Breast epithelium (tissue), 4 donors: ENCODE results near the gene ADRA1B. TPM values are rescaled to one million over a fixed set of nuclear protein-coding genes. Genes with fewer than 3 reads are reported as not detected.

Source experiments
- DNase-seq, 2 donors: peaks; one replicate each; pipeline ENCODE4 v3.0.0-alpha.2; 2019; ENCODE audit warnings: low spot score in 2 of 2
- H3K27ac ChIP-seq, 2 donors: fragments of 200-600 bp; sonication (generic) in 1 of 2; one replicate each; pipeline ENCODE4 v1.5.1; 2016 to 2019; ENCODE audit warnings: mild to moderate bottlenecking in 1 of 2
- H3K27me3 ChIP-seq, 2 donors: fragments of 200-600 bp; sonication (generic) in 1 of 2; one replicate each; pipeline versions ENCODE4 v1.5.1 to v1.6.0; 2017 to 2019; ENCODE audit warnings: control low read depth in 1 of 2, mild to moderate bottlenecking in 1 of 2
- H3K36me3 ChIP-seq: fragments of 200-600 bp; one replicate; pipeline ENCODE4 v1.5.1; 2019
- H3K4me1 ChIP-seq, 2 donors: fragments of 200-600 bp; sonication (generic); one replicate each; pipeline ENCODE4 v1.5.1; 2016 to 2019; ENCODE audit warnings: control low read depth in 1 of 2
- H3K4me3 ChIP-seq, 3 donors: fragments of 200-600 bp; sonication (generic); 1 replicate in 2 of 3; 2 replicates in 1 of 3; pipeline ENCODE4 v1.5.1; 2016 to 2019; ENCODE audit warnings: mild to moderate bottlenecking in 3 of 3, moderate library complexity in 2 of 3
- H3K9me3 ChIP-seq, 2 donors: fragments of 200-600 bp; sonication (generic) in 1 of 2; one replicate each; pipeline ENCODE4 v1.5.1; 2016 to 2019; ENCODE audit warnings: control low read depth in 1 of 2
- CTCF ChIP-seq, 3 donors: fragments of 450-650 bp; IDR thresholded peaks; one replicate each; pipeline ENCODE4 v1.5.1; 2016 to 2017; ENCODE audit warnings: antibody characterized with exemption in 3 of 3, mild to moderate bottlenecking in 3 of 3, moderate library complexity in 3 of 3
- POLR2A ChIP-seq: fragments of 450-650 bp; IDR thresholded peaks from one replicate; pipeline ENCODE4 v1.6.1; 2016; ENCODE audit warnings: antibody characterized with exemption, mild to moderate bottlenecking, moderate library complexity
- POLR2AphosphoS5 ChIP-seq, 3 donors: sonication (generic); formaldehyde crosslinking; IDR thresholded peaks; one replicate each; pipeline ENCODE4 v1.6.1; 2017; ENCODE audit warnings: antibody characterized with exemption in 3 of 3
- intact Hi-C: fragments of 100-400 bp; cut with DNase I; formaldehyde crosslinking; loops from one replicate; pipeline ENCODE4 v1.15.1; 2023; ENCODE audit warnings: low total_unique reads
- total RNA-seq, 3 donors: library from RNA; depleted of rRNA; stranded (reverse); fragments of >200 nt; gene quantifications; one replicate each; pipeline ENCODE4 v1.1.0, GENCODE V29; 2016

Gene ADRA1B
- total RNA-seq, 3 donors from 2014 or later = 0.33 to 2.9 (median 0.88) TPM

- Histone ChIP-seq H3K27ac (no peak overlapping the region), H3K27me3 (peaks cover 0 to 41% of the 10 kb centered on the region in 2 donors), H3K4me3 (no peak overlapping the region), H3K36me3 (no peaks in the 10 kb centered on the region), H3K9me3 (no peaks in the 10 kb centered on the region), H3K4me1 (no peaks in the 10 kb centered on the region)
- intact Hi-C loops = no loop called here
- TF ChIP-seq POLR2A (no peak), POLR2AphosphoS5 (IDR thresholded peaks at IDR 0.05) (no peak), CTCF (IDR thresholded peaks at IDR 0.05) (no peak)
- no peak for DNase-seq
Observed at GRCh38 chr5:159969966-159970365, 53.7 kb downstream of the ADRA1B start.

- Histone ChIP-seq H3K4me3 (no peak overlapping the region), H3K27me3 (peaks cover 0 to 35% of the 10 kb centered on the region in 2 donors), H3K36me3 (no peaks in the 10 kb centered on the region), H3K9me3 (no peaks in the 10 kb centered on the region), H3K4me1 (no peaks in the 10 kb centered on the region), H3K27ac (no peak overlapping the region)
- DNase-seq = no peak
- intact Hi-C loops = no loop called here
- TF ChIP-seq POLR2AphosphoS5 (IDR thresholded peaks at IDR 0.05) (no peak), POLR2A (no peak), CTCF (IDR thresholded peaks at IDR 0.05) (no peak)
Observed at GRCh38 chr5:159971038-159971437, 54.8 kb downstream of the ADRA1B start.

- Histone ChIP-seq H3K36me3 (no peaks in the 10 kb centered on the region), H3K4me3 (peak overlapping the region in 1 of 3 donors; percentile 64), H3K4me1 (no peaks in the 10 kb centered on the region), H3K27ac (no peak overlapping the region), H3K27me3 (peaks cover 0 to 34% of the 10 kb centered on the region in 2 donors), H3K9me3 (no peaks in the 10 kb centered on the region)
- DNase-seq = no peak
- intact Hi-C loops = no loop called here
- TF ChIP-seq POLR2A (no peak), CTCF (IDR thresholded peaks at IDR 0.05) (no peak), POLR2AphosphoS5 (IDR thresholded peaks at IDR 0.05) (no peak)
Observed at GRCh38 chr5:159971514-159971913, 55.2 kb downstream of the ADRA1B start.

- Histone ChIP-seq H3K27me3 (peaks cover 0 to 34% of the 10 kb centered on the region in 2 donors), H3K9me3 (no peaks in the 10 kb centered on the region), H3K27ac (no peak overlapping the region), H3K36me3 (no peaks in the 10 kb centered on the region), H3K4me1 (no peaks in the 10 kb centered on the region), H3K4me3 (peak overlapping the region; percentile 25 to 64 (median 38))
- TF ChIP-seq POLR2A (no peak), POLR2AphosphoS5 (IDR thresholded peaks at IDR 0.05) (no peak), CTCF (IDR thresholded peaks at IDR 0.05) (no peak)
- intact Hi-C loops = no loop called here
- DNase-seq = no peak
Observed at GRCh38 chr5:159971931-159972461, 55.7 kb downstream of the ADRA1B start.

GRCh38 chr5:159972538-159973362, 56.5 kb downstream of the ADRA1B start:
- H3K4me3 ChIP-seq = peak overlapping the region; percentile 25 to 64 (median 38)
- no peak for DNase-seq
- no peaks in the 10 kb centered on the region for H3K36me3 ChIP-seq
- peaks cover 0 to 34% of the 10 kb centered on the region in 2 donors for H3K27me3 ChIP-seq
- no peak for TF ChIP-seq POLR2A
- no peak for TF ChIP-seq CTCF (IDR thresholded peaks at IDR 0.05)
- no peak for TF ChIP-seq POLR2AphosphoS5 (IDR thresholded peaks at IDR 0.05)
- H3K27ac ChIP-seq = no peak overlapping the region
- no peaks in the 10 kb centered on the region for H3K4me1 ChIP-seq
- intact Hi-C loops = no loop called here
- no peaks in the 10 kb centered on the region for H3K9me3 ChIP-seq
